HCT116 (cell line): ENCODE results near the gene ANKRD13D. TPM values are rescaled to one million over a fixed set of nuclear protein-coding genes. Genes with fewer than 3 reads are reported as not detected.

ENCODE experiments used
- ATAC-seq: fragments of 200-7000 bp; cut with Tn5 transposase; 2 replicates; pipeline ENCODE4 v1.9.1; 2020; ENCODE audit warnings: mild to moderate bottlenecking, moderate library complexity
- BruUV-seq: library from RNA; stranded (reverse); fragments of 400-500 nt; replicated peaks from 2 replicates; lab custom pipeline; 2021; lab: Mats Ljungman, UMichigan
- CTCF ChIA-PET: fragments of 300-600 bp; sonication (Branson Sonifier 250); formaldehyde crosslinking; loops from one replicate; lab custom pipeline; 2021; ENCODE audit warnings: antibody characterized with exemption; lab: Charles Lee
- POLR2A ChIA-PET: fragments of 300-600, 350-600 bp; sonication (Branson Sonifier 250); formaldehyde crosslinking; loops from one replicate; lab custom pipeline; 2021; ENCODE audit warnings: antibody characterized with exemption; lab: Charles Lee
- RAD21 ChIA-PET, 2 experiments: fragments of 300-600 bp; sonication (Branson Sonifier 250); formaldehyde crosslinking; loops; one replicate each; lab custom pipeline; 2023; ENCODE audit warnings: low total read pairs in 2 of 2; ENCODE audit not compliant: uncharacterized antibody in 2 of 2, unreplicated experiment in 2 of 2, low non-redundant PET in 1 of 2; lab: Charles Lee
- DNase-seq: peaks from one replicate; pipeline ENCODE4 v3.0.0-alpha.2; 2010; ENCODE audit warnings: low read depth, low spot score
- H2AFZ ChIP-seq: fragments of 200-600 bp; shearing (Covaris generic), sonication (generic); 2 replicates; pipeline ENCODE4 v1.6.1; 2017; ENCODE audit warnings: low read depth, mixed run types, mixed read lengths, antibody characterized with exemption, low read length; ENCODE audit not compliant: poor library complexity, severe bottlenecking
- H3K27ac ChIP-seq: 2 replicates; pipeline ENCODE4 v1.5.1; 2012; ENCODE audit warnings: low read depth, low read length
- H3K27me3 ChIP-seq: fragments of 200-600 bp; sonication (generic); 2 replicates; pipeline ENCODE4 v1.6.1; 2016; ENCODE audit warnings: mixed run types, low read length, mixed read lengths; ENCODE audit not compliant: insufficient read depth
- H3K36me3 ChIP-seq, 2 experiments: fragments of 200-500 bp in 1 of 2; fragments of 200-600 bp in 1 of 2; sonication (Bioruptor generic) in 1 of 2; sonication (generic) in 1 of 2; 2 replicates each; pipeline versions ENCODE4 v1.5.1 to v1.6.1; 2014 to 2016; ENCODE audit warnings: low read length in 2 of 2, inconsistent platforms in 1 of 2, mixed read lengths in 1 of 2, mixed run types in 1 of 2; ENCODE audit not compliant: insufficient read depth in 2 of 2, control insufficient read depth in 1 of 2
- H3K4me1 ChIP-seq, 2 experiments: fragments of 200-600 bp in 1 of 2; sonication (generic) in 1 of 2; 2 replicates each; pipeline versions ENCODE4 v1.5.1 to v1.6.1; 2012 to 2017; ENCODE audit warnings: low read length in 2 of 2, inconsistent platforms in 1 of 2, mild to moderate bottlenecking in 1 of 2, mixed read lengths in 1 of 2, mixed run types in 1 of 2, moderate library complexity in 1 of 2; ENCODE audit not compliant: insufficient read depth in 2 of 2, control insufficient read depth in 1 of 2
- H3K4me2 ChIP-seq: fragments of 200-600 bp; sonication (generic); 2 replicates; pipeline ENCODE4 v1.6.1; 2017; ENCODE audit warnings: mixed run types, low read length, mixed read lengths
- H3K4me3 ChIP-seq, 2 experiments: fragments of 200-600 bp in 1 of 2; sonication (generic) in 1 of 2; replicated peaks in 1 of 2; 2 replicates each; pipeline ENCODE4 v1.5.1; 2011 to 2016; ENCODE audit warnings: low read length in 2 of 2, control low read depth in 1 of 2, low read depth in 1 of 2, mild to moderate bottlenecking in 1 of 2, mixed read lengths in 1 of 2, mixed run types in 1 of 2
- H3K79me2 ChIP-seq: fragments of 200-600 bp; sonication (generic); 2 replicates; pipeline ENCODE4 v1.6.1; 2017; ENCODE audit warnings: mild to moderate bottlenecking, mixed run types, low read length, moderate library complexity, mixed read lengths; ENCODE audit not compliant: insufficient read depth
- H3K9ac ChIP-seq: fragments of 200-600 bp; sonication (generic); 2 replicates; pipeline ENCODE4 v1.6.1; 2016; ENCODE audit warnings: low read length, mixed read lengths
- H3K9me2 ChIP-seq: fragments of 200-600 bp; sonication (generic), shearing (Covaris generic); 2 replicates; pipeline ENCODE4 v1.6.1; 2017; ENCODE audit warnings: mixed run types, mild to moderate bottlenecking, moderate library complexity; ENCODE audit not compliant: insufficient read depth
- H3K9me3 ChIP-seq, 2 experiments: fragments of 200-500 bp in 1 of 2; fragments of 200-600 bp in 1 of 2; sonication (Bioruptor generic) in 1 of 2; sonication (generic) in 1 of 2; 2 replicates each; pipeline ENCODE4 v1.6.1; 2014 to 2017; ENCODE audit warnings: low read length in 2 of 2, mixed read lengths in 2 of 2, inconsistent platforms in 1 of 2, low read depth in 1 of 2, mild to moderate bottlenecking in 1 of 2, mixed run types in 1 of 2, moderate library complexity in 1 of 2; ENCODE audit not compliant: control insufficient read depth in 1 of 2, insufficient read depth in 1 of 2
- H4K20me1 ChIP-seq: fragments of 200-600 bp; sonication (generic), shearing (Covaris generic); 2 replicates; pipeline ENCODE4 v1.6.1; 2017; ENCODE audit warnings: mixed run types, mild to moderate bottlenecking, moderate library complexity; ENCODE audit not compliant: insufficient read depth
- CBX3 ChIP-seq: IDR thresholded peaks from 2 replicates; pipeline ENCODE4 v1.6.1; 2012; ENCODE audit warnings: low read depth
- CTCF ChIP-seq, 3 experiments: fragments of 200-600 bp in 1 of 3; sonication (generic) in 1 of 3; IDR thresholded peaks in 2 of 3; conservative IDR thresholded peaks in 1 of 3; 2 replicates each; pipeline ENCODE4 v1.5.1; 2012 to 2017; ENCODE audit warnings: low read depth in 2 of 3, low read length in 2 of 3, antibody characterized with exemption in 1 of 3, borderline replicate concordance in 1 of 3, control low read depth in 1 of 3, mild to moderate bottlenecking in 1 of 3, mixed read lengths in 1 of 3, mixed run types in 1 of 3, moderate library complexity in 1 of 3; ENCODE audit not compliant: insufficient read depth in 1 of 3
- EZH2 ChIP-seq: fragments of 200-600 bp; sonication (generic); IDR thresholded peaks from 2 replicates; pipeline ENCODE4 v1.6.1; 2017; ENCODE audit warnings: antibody characterized with exemption, mixed run types
- FOSL1 ChIP-seq: IDR thresholded peaks from 2 replicates; pipeline ENCODE4 v1.6.1; 2012; ENCODE audit warnings: low read depth
- POLR2A ChIP-seq: IDR thresholded peaks from 2 replicates; pipeline ENCODE4 v1.7.0; 2011; ENCODE audit warnings: borderline replicate concordance; ENCODE audit not compliant: insufficient read depth, insufficient read length; ENCODE audit errors: extremely low read depth
- ZNF274 ChIP-seq: fragments of 200-500 bp; sonication (Bioruptor generic); IDR thresholded peaks from 2 replicates; pipeline ENCODE4 v1.6.1; 2014; ENCODE audit warnings: mild to moderate bottlenecking, low read depth, low read length, inconsistent platforms
- intact Hi-C: fragments of 100-400 bp; cut with micrococcal nuclease; formaldehyde crosslinking; loops from 2 replicates; pipeline ENCODE4 v1.10.0; 2022
- total RNA-seq: library from RNA; stranded (reverse); gene quantifications from one replicate; pipeline ENCODE4 v1.2.1, GENCODE V29; 2021; ENCODE audit not compliant: unreplicated experiment

ANKRD13D gene
- total RNA-seq, 1 experiment from 2014 or later, result 61.1 TPM

GRCh38 chr11:67310246-67311050 lies 21.3 kb downstream of the ANKRD13D start:
- H3K79me2 ChIP-seq, result no peaks in the 10 kb centered on the region; the same call in 1 of the 2 replicates
- peaks cover 12 to 22% of the 10 kb centered on the region in 2 experiments; a peak in 3 of 4 replicates for H3K4me1 ChIP-seq
- ATAC-seq, result no peak
- intact Hi-C loops, result no loop called here
- BruUV-seq, result no TSS peak
- peaks cover 0 to 9% of the 10 kb centered on the region in 2 experiments; a peak in 3 of 4 replicates for H3K36me3 ChIP-seq
- H3K9ac ChIP-seq, result no peak overlapping the region
- no peak overlapping the region for H3K4me2 ChIP-seq
- no peak for DNase-seq
- no peak overlapping the region for H3K4me3 ChIP-seq
- no peaks in the 10 kb centered on the region for H3K9me3 ChIP-seq
- H2AFZ ChIP-seq, result no peak overlapping the region
- POLR2A ChIA-PET, result no interaction called here
- no peak overlapping the region for H3K27ac ChIP-seq
- CTCF ChIA-PET, result no interaction called here
- RAD21 ChIA-PET, result no interaction called here
- H3K9me2 ChIP-seq, result no peaks in the 10 kb centered on the region
- H4K20me1 ChIP-seq, result no peaks in the 10 kb centered on the region
- TF ChIP-seq POLR2A (no peak), CBX3 (no peak), EZH2 (no peak), FOSL1 (no peak), ZNF274 (no peak), CTCF (IDR thresholded peaks at IDR 0.05 in 2 of 3, conservative IDR thresholded peaks at IDR 0.05 in 1 of 3; ENCODE audit: borderline replicate concordance in 1 of 3, insufficient read depth in 1 of 3, low read depth in 2 of 3, low read length in 2 of 3) (no peak)
- no peaks in the 10 kb centered on the region for H3K27me3 ChIP-seq
